ENCODE measurements around the gene SNX18. TPM values are rescaled to one million over a fixed set of nuclear protein-coding genes. Genes with fewer than 3 reads are reported as not detected.

Gene SNX18
- total and polyA plus RNA-seq, 2 of the 8 experiments (the other 6 are each of a cell fraction or from before 2014, with no cell fraction given), result 5.8 to 17.7 TPM

GRCh38 chr5:54551926-54552325, 34.4 kb downstream of the SNX18 start:
- ChIA-PET CTCF (ENCODE audit: partially characterized antibody) (interaction anchor here (1.6 to 1.8 kb wide), 2 partner anchors 28 to 218 kb away, joined by 3 to 5 read pairs; no protein-coding TSS in a partner anchor), POLR2A (ENCODE audit: partially characterized antibody) (no interaction called here)
- Histone ChIP-seq H2AK5ac (ENCODE audit: low read depth, low read length) (no peak overlapping the region), H3K14ac (ENCODE audit: insufficient read length) (no peak overlapping the region), H3K27ac (ENCODE audit: low read depth, low read length) (no peak overlapping the region), H3K23me2 (ENCODE audit: low read depth, low read length) (no peaks in the 10 kb centered on the region), H4K20me1 (replicated peaks in 1 of 2; ENCODE audit: control insufficient read depth in 1 of 2, insufficient read depth in 2 of 2, low read length in 2 of 2) (no peaks in the 10 kb centered on the region), H3K27me3 (replicated peaks in 1 of 4; ENCODE audit: control insufficient read depth in 3 of 4, extremely low read depth in 1 of 4, insufficient read depth in 3 of 4, low read length in 3 of 4) (no peaks in the 10 kb centered on the region), H3K4me1 (replicated peaks in 1 of 4; ENCODE audit: control insufficient read depth in 3 of 4, insufficient read depth in 4 of 4, low read length in 3 of 4) (no peaks in the 10 kb centered on the region; a peak in 1 of 7 replicates), H2BK15ac (ENCODE audit: low read length) (no peak overlapping the region), H3K4me3 (ENCODE audit: extremely low read depth in 1 of 4, insufficient read depth in 2 of 4, low read depth in 3 of 4, low read length in 4 of 4) (no peak overlapping the region), H3K36me3 (ENCODE audit: control insufficient read depth in 2 of 4, insufficient read depth in 4 of 4, low read length in 3 of 4) (no peaks in the 10 kb centered on the region), H2BK12ac (ENCODE audit: low read depth, low read length) (no peak overlapping the region), H4K91ac (replicated peaks; ENCODE audit: insufficient read length, low read length) (no peak overlapping the region), H3K4ac (replicated peaks; ENCODE audit: insufficient read length, low read depth, low read length) (no peak overlapping the region), H3K23ac (ENCODE audit: insufficient read length) (no peak overlapping the region), H3K18ac (ENCODE audit: extremely low read depth, low read length) (no peak overlapping the region), H2AFZ (ENCODE audit: low read length) (no peak overlapping the region), H3K79me2 (ENCODE audit: control insufficient read depth in 1 of 2, insufficient read depth in 2 of 2, low read length in 2 of 2) (no peaks in the 10 kb centered on the region), H3K56ac (replicated peaks; ENCODE audit: insufficient read length, low read depth, low read length) (no peak overlapping the region), H2BK120ac (replicated peaks; ENCODE audit: low read depth, low read length) (no peak overlapping the region), H2BK5ac (ENCODE audit: low read depth, low read length) (no peak overlapping the region), H2BK20ac (ENCODE audit: low read length) (no peak overlapping the region), H4K8ac (ENCODE audit: extremely low read depth, insufficient read depth, low read length) (no peak overlapping the region), H4K5ac (ENCODE audit: insufficient read length, low read depth, low read length) (no peak overlapping the region), H3K4me2 (ENCODE audit: insufficient read depth in 1 of 2, low read depth in 2 of 2, low read length in 2 of 2) (no peak overlapping the region), H3K9ac (replicated peaks in 1 of 4; ENCODE audit: extremely low read depth in 1 of 4, low read depth in 3 of 4, low read length in 3 of 4) (no peak overlapping the region), H3K79me1 (ENCODE audit: low read depth, low read length) (no peaks in the 10 kb centered on the region), H3K9me3 (ENCODE audit: insufficient read depth in 2 of 2, low read depth in 1 of 2, low read length in 1 of 2) (no peaks in the 10 kb centered on the region)
- TF ChIP-seq TCF12 (IDR thresholded peaks at IDR 0.05; ENCODE audit: low read depth, low read length) (no peak), BCL11A (IDR thresholded peaks at IDR 0.05; ENCODE audit: low read depth in 2 of 2, low read length in 2 of 2) (no peak), CTCF (IDR thresholded peaks at IDR 0.05; ENCODE audit: control extremely low read depth in 1 of 3, insufficient read depth in 1 of 3, low read depth in 1 of 3, low read length in 3 of 3) (no peak), ATF3 (IDR thresholded peaks at IDR 0.05; ENCODE audit: insufficient read depth, low read depth, low read length) (no peak), NRF1 (IDR thresholded peaks at IDR 0.05; ENCODE audit: low read depth, low read length) (no peak), PHF8 (conservative IDR thresholded peaks at IDR 0.05; ENCODE audit: low read depth, low read length) (no peak), RBBP5 (IDR thresholded peaks at IDR 0.05; ENCODE audit: borderline replicate concordance, low read depth, low read length) (no peak), JUND (IDR thresholded peaks at IDR 0.05; ENCODE audit: low read length) (no peak), CEBPB (IDR thresholded peaks at IDR 0.05; ENCODE audit: low read depth, low read length) (no peak)
- FAIRE-seq (no peak), DNase-seq (ENCODE audit: low read depth in 1 of 2, low spot score in 2 of 2) (no peak)
- WGBS, 2 experiments (ENCODE audit: extremely low coverage in 1 of 2, insufficient coverage in 1 of 2, insufficient read length in 1 of 2, insufficient replicate concordance in 2 of 2, low coverage in 1 of 2, low lambda C conversion rate in 2 of 2, missing lambda C conversion rate in 1 of 2), result 90% methylated on average over 11 of the region's 11 CpGs; no CpG with 5 or more reads in 1 of the 2 experiments

Data from H1 (cell line).